Endothelial cell of umbilical vein (primary cell): ENCODE data around the gene IGHMBP2. TPM values are rescaled to one million over a fixed set of nuclear protein-coding genes. Genes with fewer than 3 reads are reported as not detected.

Experiments
- BruUV-seq: library from RNA; stranded (reverse); fragments of 400-500 nt; replicated peaks from 2 replicates; lab custom pipeline; 2021; lab: Mats Ljungman, UMichigan
- CTCF ChIA-PET: fragments of 300-600, 350-600 bp; sonication (Branson Sonifier 250); formaldehyde crosslinking; loops from one replicate; lab custom pipeline; 2021; ENCODE audit warnings: antibody characterized with exemption, inconsistent platforms; lab: Charles Lee
- POLR2A ChIA-PET: fragments of 300-600, 350-600 bp; sonication (Branson Sonifier 250); formaldehyde crosslinking; loops from one replicate; lab custom pipeline; 2021; ENCODE audit warnings: antibody characterized with exemption, inconsistent platforms; lab: Charles Lee
- DNase-seq: peaks from one replicate; pipeline ENCODE4 v3.0.0-alpha.2; 2011; ENCODE audit warnings: low read depth, low spot score
- FAIRE-seq: peaks from 2 replicates; lab custom pipeline; 2011; peaks lifted over from hg19 to GRCh38; lab: Jason Lieb, UNC
- H2AFZ ChIP-seq: 2 replicates; pipeline ENCODE4 v1.6.0; 2012; ENCODE audit warnings: low read depth, low read length, control low read depth, inconsistent platforms
- H3K27ac ChIP-seq: 2 replicates; pipeline ENCODE4 v1.5.1; 2011; ENCODE audit warnings: low read depth, mild to moderate bottlenecking, control low read depth, low read length, moderate library complexity; ENCODE audit not compliant: insufficient read depth
- H3K27me3 ChIP-seq, 2 experiments: 2 replicates each; pipeline versions ENCODE4 v1.6.0 to v1.6.1; 2011; ENCODE audit warnings: low read length in 2 of 2, mixed read lengths in 1 of 2; ENCODE audit not compliant: control insufficient read depth in 2 of 2, insufficient read depth in 2 of 2
- H3K36me3 ChIP-seq, 2 experiments: 2 replicates in 1 of 2; 3 replicates in 1 of 2; pipeline ENCODE4 v1.5.1; 2011; ENCODE audit warnings: low read length in 2 of 2, mild to moderate bottlenecking in 1 of 2, moderate library complexity in 1 of 2; ENCODE audit not compliant: control insufficient read depth in 2 of 2, insufficient read depth in 2 of 2; ENCODE audit errors: extremely low read depth in 1 of 2
- H3K4me1 ChIP-seq: 3 replicates; pipeline ENCODE4 v1.5.1; 2011; ENCODE audit warnings: mild to moderate bottlenecking, low read length; ENCODE audit not compliant: control insufficient read depth, insufficient read depth; ENCODE audit errors: extremely low read depth
- H3K4me2 ChIP-seq: 2 replicates; pipeline ENCODE4 v1.6.1; 2011; ENCODE audit warnings: low read length, control low read depth, mixed read lengths; ENCODE audit not compliant: insufficient read depth
- H3K4me3 ChIP-seq, 3 experiments: fragments of 200-600 bp in 1 of 3; sonication (generic), shearing (Covaris generic) in 1 of 3; replicated peaks in 1 of 3; 2 replicates each; pipeline ENCODE4 v1.5.1; 2011 to 2016; ENCODE audit warnings: control low read depth in 3 of 3, low read length in 3 of 3, mild to moderate bottlenecking in 2 of 3, inconsistent platforms in 1 of 3, low read depth in 1 of 3, moderate library complexity in 1 of 3; ENCODE audit not compliant: insufficient read depth in 1 of 3
- H3K79me2 ChIP-seq: 2 replicates; pipeline ENCODE4 v1.6.0; 2012; ENCODE audit warnings: low read length, inconsistent platforms; ENCODE audit not compliant: control insufficient read depth, insufficient read depth
- H3K9ac ChIP-seq: replicated peaks from 2 replicates; pipeline ENCODE3; 2011; ENCODE audit warnings: low read length, control low read depth; ENCODE audit not compliant: insufficient read depth; ENCODE audit errors: extremely low read depth
- H3K9me1 ChIP-seq: replicated peaks from 3 replicates; pipeline ENCODE4 v1.6.0; 2011; ENCODE audit warnings: mild to moderate bottlenecking, low read length; ENCODE audit not compliant: control insufficient read depth, insufficient read depth; ENCODE audit errors: extremely low read depth
- H3K9me3 ChIP-seq: replicated peaks from 2 replicates; pipeline ENCODE4 v1.5.1; 2012; ENCODE audit warnings: low read length, inconsistent platforms; ENCODE audit not compliant: control insufficient read depth, insufficient read depth
- H4K20me1 ChIP-seq: replicated peaks from 2 replicates; pipeline ENCODE3; 2011; ENCODE audit warnings: mild to moderate bottlenecking, low read length; ENCODE audit not compliant: control insufficient read depth, insufficient read depth; ENCODE audit errors: extremely low read depth
- CTCF ChIP-seq, 2 donors: IDR thresholded peaks; 1 replicate in 1 of 2; 2 replicates in 1 of 2; pipeline ENCODE4 v1.5.1; 2011; ENCODE audit warnings: low read length in 2 of 2, mild to moderate bottlenecking in 2 of 2, moderate library complexity in 2 of 2, control low read depth in 1 of 2, inconsistent platforms in 1 of 2, low read depth in 1 of 2; ENCODE audit not compliant: insufficient read depth in 1 of 2; ENCODE audit errors: extremely low read depth in 1 of 2
- EZH2 ChIP-seq: IDR thresholded peaks from 2 replicates; pipeline ENCODE4 v1.6.1; 2012; ENCODE audit warnings: borderline replicate concordance, low read depth, mild to moderate bottlenecking, moderate library complexity, low read length, inconsistent platforms; ENCODE audit not compliant: severe bottlenecking
- GATA2 ChIP-seq: IDR thresholded peaks from 2 replicates; pipeline ENCODE4 v1.7.0; 2011; ENCODE audit warnings: low read depth, mild to moderate bottlenecking, moderate library complexity, mixed read lengths, low read length; ENCODE audit not compliant: insufficient read length, insufficient read depth
- JUN ChIP-seq: IDR thresholded peaks from 2 replicates; pipeline ENCODE4 v1.6.1; 2011; ENCODE audit warnings: borderline replicate concordance, low read depth; ENCODE audit not compliant: insufficient read length, insufficient read depth
- MYC ChIP-seq: IDR thresholded peaks from one replicate; pipeline ENCODE4 v1.6.1; 2011; ENCODE audit warnings: mild to moderate bottlenecking, low read depth, low read length
- POLR2A ChIP-seq: IDR thresholded peaks from 2 replicates; pipeline ENCODE4 v1.6.1; 2012; ENCODE audit warnings: low read depth, mild to moderate bottlenecking, control low read depth, low read length
- POLR2AphosphoS5 ChIP-seq: IDR thresholded peaks from 2 replicates; pipeline ENCODE4 v1.6.1; 2012; ENCODE audit warnings: low read depth, mild to moderate bottlenecking, control low read depth, low read length, moderate library complexity; ENCODE audit not compliant: insufficient read depth
- dilution Hi-C: fragments of 300-500 bp; cut with MboI; formaldehyde crosslinking; loops from one replicate; pipeline ENCODE4 v1.15.0; 2019; ENCODE audit warnings: low sequenced_read_pairs; ENCODE audit not compliant: extremely low pct_ligation_motif_present
- intact Hi-C: fragments of 100-400 bp; cut with micrococcal nuclease; formaldehyde crosslinking; loops from one replicate; pipeline ENCODE4 v1.10.0; 2022
- polyA plus RNA-seq, 4 experiments: library from polyadenylated mRNA; depleted of rRNA in 3 of 4; stranded (reverse) in 3 of 4; unstranded in 1 of 4; fragments of >200 nt; gene quantifications; 2 replicates each; pipeline versions ENCODE4 v1.2.1 to v1.2.3, GENCODE V29; 2011 to 2012; ENCODE audit warnings: missing spikeins in 1 of 4
- total RNA-seq: library from RNA; stranded (reverse); gene quantifications from 2 replicates; pipeline ENCODE4 v1.2.3, GENCODE V29; 2021

Gene IGHMBP2
- total and polyA plus RNA-seq, 2 donors (not counting 3 experiments of a cell fraction or from before 2014, with no cell fraction given), result 10.9 to 25.1 TPM

- no peaks in the 10 kb centered on the region for H3K9me1 ChIP-seq
- no TSS peak for BruUV-seq
- DNase-seq, result no peak
- H3K79me2 ChIP-seq, result peaks cover 3% of the 10 kb centered on the region
- H3K9ac ChIP-seq, result no peak overlapping the region
- H3K9me3 ChIP-seq, result no peaks in the 10 kb centered on the region
- no peak overlapping the region for H3K4me2 ChIP-seq
- H3K4me1 ChIP-seq, result no peaks in the 10 kb centered on the region
- dilution Hi-C loops (no loop called here), intact Hi-C loops (no loop called here)
- H3K27me3 ChIP-seq, result no peaks in the 10 kb centered on the region
- no peak overlapping the region for H3K27ac ChIP-seq
- no peak for TF ChIP-seq EZH2
- TF ChIP-seq POLR2A, result no peak
- no peak for TF ChIP-seq GATA2
- no peak for TF ChIP-seq POLR2AphosphoS5
- no peak for TF ChIP-seq JUN
- no peak for TF ChIP-seq CTCF (IDR thresholded peaks at IDR 0.05; ENCODE audit: extremely low read depth in 1 of 2, insufficient read depth in 1 of 2, low read depth in 1 of 2, low read length in 2 of 2)
- no peak for TF ChIP-seq MYC
- FAIRE-seq, result no peak
- H2AFZ ChIP-seq, result no peak overlapping the region
- POLR2A ChIA-PET, result no interaction called here
- H3K36me3 ChIP-seq, result peaks cover 10 to 44% of the 10 kb centered on the region in 2 experiments
- no peaks in the 10 kb centered on the region for H4K20me1 ChIP-seq
- CTCF ChIA-PET, result no interaction called here
- no peak overlapping the region for H3K4me3 ChIP-seq
These were observed 7.3 kb downstream of the IGHMBP2 start for GRCh38 chr11:68910965-68911364.
